Activated naive CD4-positive, alpha-beta T cell treated with Interleukin-2 at 50 U/mL for 16 hours (primary cell): ENCODE data around the gene OAF.
"Not testable (repeated sequence)": the region's sequence is repeated elsewhere in the genome, so short reads cannot be mapped to it uniquely, and the experiment has no call there.

Source experiments
- DNase-seq: peaks from one replicate; pipeline ENCODE4 v3.0.0-alpha.2; 2020

OAF gene

GRCh38 chr11:120210626-120211521 lies at the start of gene OAF:
Gene OAF (plus strand): TSS chr11:120211032. CDS start chr11:120211280, 248 bp downstream.
- DNase-seq: peak; percentile 55

- DNase-seq: no peak
Measured at GRCh38 chr11:120167659-120168058, 43.2 kb upstream of the OAF start.

DNA sequence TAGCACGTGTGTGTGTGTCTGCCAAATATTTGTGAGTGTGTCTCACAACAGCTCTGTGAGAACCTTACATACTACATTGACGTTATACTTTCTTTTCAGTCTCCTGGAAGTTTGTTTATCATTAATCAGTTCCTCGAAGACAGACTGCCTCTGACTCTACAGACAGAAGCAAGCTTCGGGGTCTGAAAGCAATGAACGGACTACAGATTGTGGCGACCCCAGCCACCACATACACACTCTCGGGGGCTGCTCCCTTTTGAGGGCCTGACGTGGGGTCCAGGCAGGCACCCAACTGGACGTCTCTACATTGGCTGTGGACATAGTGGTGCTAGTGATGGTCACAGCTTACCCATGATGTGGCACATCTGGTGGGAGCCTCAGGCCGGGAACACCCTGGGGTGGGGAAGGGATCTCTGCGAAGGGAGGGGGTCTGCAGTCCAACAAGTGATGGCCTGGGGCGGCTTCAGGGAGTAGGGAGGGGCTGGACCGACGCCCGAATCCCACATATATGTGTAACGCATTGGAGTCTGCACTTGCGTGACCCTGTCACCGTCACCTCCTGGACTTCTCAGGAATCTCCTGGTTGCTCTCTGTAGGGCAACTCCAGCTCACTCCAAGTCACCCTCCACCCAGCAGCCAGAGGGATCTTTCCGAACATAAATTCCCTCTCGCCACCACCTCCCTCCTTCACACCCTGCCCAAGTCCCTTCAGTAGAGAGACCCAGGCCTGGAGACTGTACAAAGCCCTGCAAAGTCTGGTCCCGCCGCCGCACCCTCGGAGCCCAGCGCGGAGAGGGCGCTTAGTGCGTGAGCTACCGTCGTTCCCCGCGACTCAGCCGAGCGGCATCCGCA lies 42.5 kb upstream of the OAF start:
- DNase-seq: no peak

- peak; percentile 61 for DNase-seq
Measured at GRCh38 chr11:120168960-120169681, 41.7 kb upstream of the OAF start.

GRCh38 chr11:120169981-120170698 lies 40.7 kb upstream of the OAF start:
- no peak for DNase-seq

- no peak for DNase-seq
Measured at GRCh38 chr11:120170741-120171261, 40.0 kb upstream of the OAF start.

- peak; percentile 27 for DNase-seq
Measured at GRCh38 chr11:120172054-120172911, 38.5 kb upstream of the OAF start.

DNA sequence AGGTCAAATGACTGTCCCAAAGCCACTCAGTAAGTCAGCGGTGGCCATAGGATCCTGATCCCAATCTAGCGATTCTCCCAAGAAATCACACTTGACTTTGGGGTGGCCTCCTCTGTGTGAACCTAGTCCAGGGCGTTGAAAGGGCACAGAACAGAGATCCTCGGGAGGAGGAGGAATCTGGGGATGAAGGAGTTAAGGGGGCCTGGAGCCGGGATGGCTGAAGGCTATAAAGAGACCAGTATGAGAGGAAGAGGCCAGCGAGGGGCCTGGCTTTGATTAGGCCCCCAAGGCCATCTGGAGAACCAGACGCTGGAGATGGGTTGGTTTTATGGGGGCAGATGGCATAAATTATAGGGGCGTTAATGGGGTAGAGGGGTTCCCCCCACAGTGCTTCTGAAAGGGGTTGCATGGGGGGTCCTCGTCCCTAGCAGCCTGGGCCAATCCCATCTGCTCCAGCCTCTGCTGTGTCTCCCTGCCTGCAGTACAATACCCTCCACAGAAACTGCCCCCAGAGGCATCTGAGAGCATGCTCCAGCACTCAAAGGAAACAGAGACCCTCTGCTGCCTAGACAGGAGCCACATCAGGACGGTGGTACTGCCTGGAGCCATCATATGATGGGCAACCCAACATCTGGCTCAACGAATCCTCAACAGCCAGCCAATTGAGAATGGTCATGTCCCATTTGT lies 37.7 kb upstream of the OAF start:
- no peak for DNase-seq

GRCh38 chr11:120173807-120174206 lies 37.0 kb upstream of the OAF start:
- no peak for DNase-seq

GRCh38 chr11:120174866-120175265 lies 36.0 kb upstream of the OAF start:
- DNase-seq: no peak

GRCh38 chr11:120178561-120179056 lies 32.2 kb upstream of the OAF start:
- DNase-seq: no peak

DNA sequence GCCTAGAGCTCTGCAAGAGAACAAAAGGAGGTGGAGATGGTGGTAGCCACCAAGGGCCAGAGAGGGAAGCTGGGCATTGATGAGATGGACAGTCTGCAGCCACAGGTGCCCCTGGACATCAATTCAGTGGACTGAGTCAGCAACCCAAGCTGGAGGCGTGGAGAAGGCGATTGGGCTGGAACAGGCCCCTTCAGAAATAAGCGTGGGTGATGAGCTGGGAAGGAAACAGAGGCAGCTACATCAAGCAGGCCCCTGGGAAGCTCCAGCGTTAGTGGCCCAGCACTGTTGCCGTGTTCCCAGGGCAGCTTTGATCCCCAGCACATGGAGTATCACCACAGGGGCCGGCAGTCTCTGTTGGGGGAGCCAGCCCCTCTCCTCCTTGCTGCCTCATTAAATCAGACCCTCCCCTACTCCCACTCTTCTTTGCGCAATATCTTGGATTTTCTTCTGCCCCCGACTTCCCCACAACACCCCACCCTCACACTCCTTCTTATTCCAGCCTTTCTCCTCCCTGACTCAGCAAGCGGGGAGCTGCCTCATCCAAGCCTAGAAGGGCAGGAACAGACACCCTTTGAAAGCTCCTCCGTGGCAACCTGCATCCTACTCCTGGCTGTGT lies 31.7 kb upstream of the OAF start:
- no peak for DNase-seq

DNA sequence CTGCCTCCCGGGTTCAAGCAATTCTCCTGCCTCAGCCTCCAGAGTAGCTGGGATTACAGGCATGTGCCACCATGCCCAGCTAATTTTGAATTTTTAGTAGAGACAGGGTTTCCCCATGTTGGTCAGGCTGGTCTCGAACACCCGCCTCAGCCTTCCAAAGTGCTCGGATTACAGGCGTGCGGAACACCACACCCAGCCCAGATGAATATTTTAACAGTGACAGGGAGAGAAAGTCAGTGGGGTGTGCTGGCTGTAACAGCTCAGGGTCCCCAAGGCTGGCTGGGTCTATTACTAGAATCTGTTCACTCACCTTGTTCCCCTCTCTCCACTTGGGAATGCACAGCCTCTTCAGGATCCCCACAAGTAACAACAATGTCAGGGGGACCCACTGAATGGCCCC lies 30.8 kb upstream of the OAF start:
- DNase-seq: not testable (repeated sequence)

- DNase-seq: no peak
Measured at GRCh38 chr11:120180551-120181232, 30.1 kb upstream of the OAF start.

GRCh38 chr11:120181376-120181975 lies 29.4 kb upstream of the OAF start:
- DNase-seq: no peak

DNA sequence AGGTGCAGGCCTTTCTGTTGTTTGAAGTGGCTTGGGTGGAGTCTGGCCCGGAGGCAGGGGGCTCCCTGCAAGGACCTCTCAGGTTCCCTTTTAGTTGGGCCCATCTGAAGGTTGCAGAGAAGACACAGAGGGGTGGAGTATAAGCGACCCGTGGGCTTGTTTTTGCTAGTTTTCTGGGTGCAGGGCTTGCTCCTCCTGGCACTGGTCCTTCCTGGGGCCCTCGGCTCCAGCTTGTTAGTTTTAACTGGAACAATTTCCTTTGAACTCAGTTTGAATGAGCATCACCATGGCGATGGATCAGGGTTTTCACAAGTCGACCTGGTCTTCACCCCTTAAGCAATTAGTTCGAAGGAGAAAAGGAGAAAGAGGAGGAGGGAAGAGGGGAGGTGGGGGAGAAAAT lies 28.5 kb upstream of the OAF start:
- no peak for DNase-seq

DNA sequence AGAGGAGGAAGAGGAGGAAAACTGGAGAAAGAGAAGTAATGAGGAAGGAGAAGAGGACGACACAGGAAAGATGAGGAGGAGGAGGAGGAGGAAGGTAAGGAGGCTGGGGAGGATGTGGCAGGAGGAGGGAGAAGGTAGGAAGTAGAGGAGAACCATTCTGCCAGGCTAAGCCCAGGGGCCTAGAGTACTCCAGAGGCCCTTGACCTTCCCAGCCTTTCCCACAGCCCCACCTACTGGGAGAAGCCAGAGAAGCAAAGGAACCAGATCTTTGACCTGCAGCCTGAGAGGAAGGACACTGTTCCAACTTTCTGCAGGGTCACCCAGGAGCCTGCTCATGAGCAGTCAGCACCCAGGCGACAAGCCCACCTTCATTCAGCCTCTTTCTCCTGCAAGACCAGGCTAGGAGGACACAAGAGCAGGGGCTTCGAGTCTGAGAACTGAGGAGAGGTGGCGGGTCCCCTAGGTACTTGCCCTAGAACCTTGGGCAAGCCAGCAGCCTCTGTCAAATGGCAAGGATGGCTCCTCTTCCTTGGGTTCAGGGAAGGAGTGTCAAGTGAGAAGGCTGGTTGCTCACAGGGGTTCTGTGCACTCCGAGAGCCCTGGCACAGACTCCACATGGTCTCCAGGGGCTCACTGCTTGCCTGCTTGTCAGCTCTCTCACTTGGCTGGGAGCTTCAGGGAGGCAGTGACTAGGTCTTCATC lies 27.9 kb upstream of the OAF start:
- DNase-seq: no peak

DNA sequence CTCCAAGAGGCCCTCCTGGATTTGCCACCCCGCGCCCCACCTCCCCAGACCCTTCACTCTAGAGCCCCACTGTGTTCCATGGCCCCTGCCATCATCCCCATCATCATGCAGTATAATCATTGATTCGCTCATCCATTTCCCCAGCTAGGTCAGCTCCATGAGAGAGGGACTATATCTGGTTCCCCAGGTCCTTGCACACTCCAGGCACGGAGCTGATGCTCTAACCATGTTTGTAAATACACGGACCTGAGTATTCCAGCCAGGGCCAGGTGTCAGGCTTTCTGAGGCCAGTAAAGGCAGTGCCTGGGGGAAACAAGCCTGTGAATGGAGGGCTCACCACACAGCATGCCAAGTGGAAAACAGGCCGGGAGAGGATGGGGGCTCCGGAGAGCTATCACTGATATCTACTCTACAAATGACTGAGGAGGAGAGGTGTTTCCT lies 27.1 kb upstream of the OAF start:
- DNase-seq: no peak
